Endodermal cell (in vitro differentiated cells): ENCODE results near the gene CHST14. TPM values are rescaled to one million over a fixed set of nuclear protein-coding genes. Genes with fewer than 3 reads are reported as not detected.

Experiments
- DNase-seq: peaks from one replicate; pipeline ENCODE4 v3.0.0-alpha.2; 2017
- H3K27ac ChIP-seq: 2 replicates; pipeline ENCODE4 v1.5.1; 2013; ENCODE audit warnings: mild to moderate bottlenecking, low read depth, low read length, moderate library complexity
- H3K27me3 ChIP-seq: 2 replicates; pipeline ENCODE4 v1.6.1; 2013; ENCODE audit warnings: mild to moderate bottlenecking, low read length, moderate library complexity; ENCODE audit not compliant: insufficient read depth, control insufficient read depth, poor library complexity, severe bottlenecking
- H3K36me3 ChIP-seq: 2 replicates; pipeline ENCODE4 v1.7.0; 2013; ENCODE audit warnings: mild to moderate bottlenecking, low read length, moderate library complexity; ENCODE audit not compliant: control insufficient read depth, insufficient read depth
- H3K4me1 ChIP-seq: one replicate; pipeline ENCODE4 v1.7.0; 2013; ENCODE audit warnings: low read length; ENCODE audit not compliant: control insufficient read depth, insufficient read depth
- H3K4me3 ChIP-seq: 2 replicates; pipeline ENCODE4 v1.5.1; 2013; ENCODE audit warnings: mild to moderate bottlenecking, low read length, moderate library complexity
- H3K9ac ChIP-seq: 2 replicates; pipeline ENCODE4 v1.6.1; 2013; ENCODE audit warnings: mild to moderate bottlenecking, low read length, moderate library complexity; ENCODE audit not compliant: poor library complexity, severe bottlenecking; ENCODE audit errors: extremely low read depth
- H3K9me3 ChIP-seq: 2 replicates; pipeline ENCODE4 v1.6.1; 2013; ENCODE audit warnings: mild to moderate bottlenecking, low read length, moderate library complexity; ENCODE audit not compliant: control insufficient read depth
- H3K27ac Mint-ChIP-seq: 2 replicates; pipeline ENCODE4 v1.8.0; 2020; ENCODE audit warnings: mixed read lengths
- H3K27me3 Mint-ChIP-seq: 2 replicates; pipeline ENCODE4 v1.8.0; 2021; ENCODE audit warnings: mild to moderate bottlenecking, mixed read lengths; ENCODE audit not compliant: insufficient read depth
- H3K36me3 Mint-ChIP-seq: 2 replicates; pipeline ENCODE4 v1.8.0; 2020; ENCODE audit warnings: low read depth, mixed read lengths
- H3K4me1 Mint-ChIP-seq: 2 replicates; pipeline ENCODE4 v1.8.0; 2020; ENCODE audit warnings: mixed read lengths
- H3K4me3 Mint-ChIP-seq: 2 replicates; pipeline ENCODE4 v1.8.0; 2020; ENCODE audit warnings: mild to moderate bottlenecking, moderate library complexity, mixed read lengths
- H3K9me3 Mint-ChIP-seq: 2 replicates; pipeline ENCODE4 v1.8.0; 2020; ENCODE audit warnings: mild to moderate bottlenecking, mixed read lengths
- CTCF ChIP-seq: fragments of 200-600 bp; sonication (generic); conservative IDR thresholded peaks from 2 replicates; pipeline ENCODE4 v1.5.0; 2021; ENCODE audit warnings: antibody characterized with exemption, mild to moderate bottlenecking
- WGBS, 2 experiments: methylation state at CpG; one replicate each; pipeline versions ENCODE4 v1.1.5 to v1.1.7; 2013; ENCODE audit warnings: missing lambda C conversion rate in 2 of 2, mixed read lengths in 1 of 2; ENCODE audit not compliant: insufficient coverage in 1 of 2, insufficient read length in 1 of 2; 5-methylcytosine and 5-hydroxymethylcytosine counted together
- total RNA-seq, 2 donors: library from RNA; stranded (reverse); fragmentation: NEBNext Ultra II Directional in 1 of 2; extraction: Animal tissue kit (Norgen Biotek cat#: 25700) in 1 of 2; gene quantifications; 2 replicates in 1 of 2; 3 replicates in 1 of 2; pipeline ENCODE4 v1.2.1, GENCODE V29; 2021

Gene CHST14
- total RNA-seq, 2 donors from 2014 or later = 33.7 to 43.0 TPM

DNA sequence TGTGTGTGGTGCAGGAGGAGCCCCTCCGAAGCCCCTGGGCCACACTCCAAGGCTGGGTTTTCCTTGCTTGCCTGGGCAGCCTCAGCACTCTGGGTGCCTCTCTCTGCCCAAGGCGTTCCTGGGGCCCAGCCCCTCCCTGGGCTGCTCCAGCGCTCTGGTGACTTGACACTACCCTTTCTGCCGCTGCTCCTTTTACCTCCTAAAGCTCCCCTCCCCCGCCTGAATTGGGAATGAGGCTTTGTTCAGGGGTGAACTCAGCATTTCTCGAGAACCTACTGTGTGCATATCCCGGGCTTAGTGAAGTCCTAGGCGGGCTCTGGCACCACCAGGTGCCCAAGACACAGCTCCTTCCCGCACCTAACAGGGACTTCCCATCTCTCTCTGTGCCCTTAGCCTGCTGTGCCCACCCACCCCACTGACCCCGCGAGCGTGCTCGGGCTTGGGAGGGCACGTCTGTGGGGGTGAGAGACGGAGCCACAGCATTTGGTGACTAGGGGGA, 31.3 kb upstream of the CHST14 start:
- no peaks in the 10 kb centered on the region for H3K36me3 ChIP-seq
- DNase-seq = peak; percentile 89
- H3K27ac ChIP-seq = no peak overlapping the region
- Mint-ChIP-seq H3K27me3 (peaks cover 29% of the 10 kb centered on the region), H3K9me3 (no peaks in the 10 kb centered on the region), H3K4me1 (peaks cover 55% of the 10 kb centered on the region), H3K27ac (peak overlapping the region; percentile 94), H3K4me3 (peak overlapping the region; percentile 85), H3K36me3 (no peaks in the 10 kb centered on the region)
- no peaks in the 10 kb centered on the region for H3K9me3 ChIP-seq
- peak overlapping the region; percentile 47 for H3K9ac ChIP-seq
- peaks cover 11% of the 10 kb centered on the region for H3K4me1 ChIP-seq
- 2 to 4% methylated on average over 5 to 15 of the region's 15 CpGs for WGBS, 2 experiments
- H3K27me3 ChIP-seq = peaks cover 40% of the 10 kb centered on the region
- peak overlapping the region; percentile 88 for H3K4me3 ChIP-seq
- TF ChIP-seq CTCF = no peak

DNA sequence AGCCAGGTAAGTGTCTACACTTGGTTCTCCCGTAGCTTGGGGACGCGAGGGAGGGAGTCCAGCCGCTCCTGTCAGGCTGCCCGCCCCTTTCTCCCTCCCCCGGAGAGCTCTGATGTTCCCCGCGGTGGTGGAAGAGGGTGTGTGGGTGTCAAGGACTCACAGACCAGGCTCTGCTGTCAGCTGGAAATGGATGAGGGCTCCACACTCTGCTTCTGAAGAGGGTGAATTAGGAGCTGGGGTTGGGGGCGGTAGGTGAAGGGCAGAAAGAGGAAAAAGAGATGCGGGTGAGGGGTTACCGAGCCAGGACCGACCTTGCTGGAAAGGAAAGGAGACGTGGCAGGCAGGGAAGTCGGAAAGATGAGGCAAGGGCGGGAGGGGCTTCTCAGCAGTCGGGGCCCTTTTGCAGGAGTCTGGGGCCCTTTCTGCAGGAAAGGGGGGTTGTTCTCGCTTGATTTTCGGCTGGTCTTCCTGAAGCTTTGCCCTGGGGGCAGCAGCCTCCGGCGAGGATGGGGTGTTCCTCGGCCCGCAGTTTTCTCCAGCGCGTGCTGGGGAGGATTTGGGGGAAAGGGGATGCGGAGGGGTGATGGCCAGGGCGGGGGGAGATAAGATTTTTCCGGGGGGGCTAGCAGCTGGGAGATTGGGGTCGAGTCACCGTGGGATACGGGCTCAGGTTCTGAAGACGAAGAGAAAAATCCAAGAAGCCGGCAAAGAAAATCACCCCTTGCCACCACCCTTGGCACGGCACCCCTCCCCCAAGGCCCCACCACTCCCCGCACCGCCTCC, 30.6 kb upstream of the CHST14 start:
- peaks cover 57% of the 10 kb centered on the region for H3K4me1 Mint-ChIP-seq
- no peaks in the 10 kb centered on the region for H3K36me3 Mint-ChIP-seq
- no peaks in the 10 kb centered on the region for H3K9me3 ChIP-seq
- WGBS, 2 experiments = 0% methylated on average over 11 to 30 of the region's 35 CpGs
- peak overlapping the region; percentile 47 for H3K9ac ChIP-seq
- H3K4me1 ChIP-seq = peaks cover 14% of the 10 kb centered on the region
- no peaks in the 10 kb centered on the region for H3K36me3 ChIP-seq
- H3K27me3 ChIP-seq = peaks cover 33% of the 10 kb centered on the region
- DNase-seq = peak; percentile 84
- H3K4me3 Mint-ChIP-seq = peak overlapping the region; percentile 85
- no peak overlapping the region for H3K27ac ChIP-seq
- peak overlapping the region; percentile 94 for H3K27ac Mint-ChIP-seq
- H3K27me3 Mint-ChIP-seq = peaks cover 23% of the 10 kb centered on the region
- peak overlapping the region; percentile 88 for H3K4me3 ChIP-seq
- peak; percentile 21 for TF ChIP-seq CTCF
- H3K9me3 Mint-ChIP-seq = no peaks in the 10 kb centered on the region

GRCh38 chr15:40440743-40441564, 29.8 kb upstream of the CHST14 start, which contains the start of gene BAHD1:
BAHD1 (plus strand) TSS chr15:40440953; CDS start chr15:40458465, 17,512 bp downstream.
- Mint-ChIP-seq H3K27ac (peak within 1 kb of the TSS; percentile 94), H3K36me3 (no peaks in the 10 kb centered on the region), H3K9me3 (no peaks in the 10 kb centered on the region), H3K4me3 (peak within 1 kb of the TSS; percentile 85), H3K27me3 (peaks cover 16% of the 10 kb centered on the region), H3K4me1 (peaks cover 57% of the 10 kb centered on the region)
- peaks cover 25% of the 10 kb centered on the region for H3K27me3 ChIP-seq
- TF ChIP-seq CTCF = no peak
- peak within 1 kb of the TSS; percentile 53 for H3K9ac ChIP-seq
- H3K4me1 ChIP-seq = peaks cover 18% of the 10 kb centered on the region
- peak within 1 kb of the TSS; percentile 38 for H3K27ac ChIP-seq
- WGBS, 2 experiments = 0 to 1% methylated on average over 33 to 119 of the region's 119 CpGs
- no peaks in the 10 kb centered on the region for H3K9me3 ChIP-seq
- H3K36me3 ChIP-seq = no peaks in the 10 kb centered on the region
- DNase-seq = peak; percentile 99
- H3K4me3 ChIP-seq = peak within 1 kb of the TSS; percentile 88
